Small intestine (tissue), 7 donors: ENCODE results near the gene TIMP4. TPM values are rescaled to one million over a fixed set of nuclear protein-coding genes. Genes with fewer than 3 reads are reported as not detected.

Source experiments
- DNase-seq, 2 donors: peaks; one replicate each; pipeline versions ENCODE4 v3.0.0 to v3.0.0-alpha.2; 2013
- FAIRE-seq: peaks from 2 replicates; lab custom pipeline; 2012; peaks lifted over from hg19 to GRCh38; lab: Jason Lieb, UNC
- H3K27ac ChIP-seq, 3 donors: one replicate each; pipeline ENCODE4 v1.5.1; 2013; ENCODE audit warnings: low read length in 2 of 3, mild to moderate bottlenecking in 2 of 3, control low read depth in 1 of 3, inconsistent platforms in 1 of 3, low read depth in 1 of 3, moderate library complexity in 1 of 3
- H3K27me3 ChIP-seq, 3 donors: one replicate each; pipeline ENCODE4 v1.6.1; 2013; ENCODE audit warnings: low read length in 3 of 3, inconsistent platforms in 1 of 3; ENCODE audit not compliant: control insufficient read depth in 3 of 3, insufficient read depth in 3 of 3
- H3K36me3 ChIP-seq, 3 donors: one replicate each; pipeline ENCODE4 v1.6.1; 2013; ENCODE audit warnings: low read length in 3 of 3, inconsistent platforms in 1 of 3, low read depth in 1 of 3, mild to moderate bottlenecking in 1 of 3, moderate library complexity in 1 of 3; ENCODE audit not compliant: control insufficient read depth in 3 of 3, insufficient read depth in 2 of 3
- H3K4me1 ChIP-seq, 3 donors: one replicate each; pipeline ENCODE4 v1.6.1; 2013; ENCODE audit warnings: low read length in 2 of 3, inconsistent platforms in 1 of 3, low read depth in 1 of 3, mild to moderate bottlenecking in 1 of 3, moderate library complexity in 1 of 3; ENCODE audit not compliant: control insufficient read depth in 3 of 3, insufficient read depth in 2 of 3
- H3K4me3 ChIP-seq, 3 donors: one replicate each; pipeline ENCODE4 v1.5.1; 2013; ENCODE audit warnings: low read length in 3 of 3, control low read depth in 1 of 3, inconsistent platforms in 1 of 3, low read depth in 1 of 3, mild to moderate bottlenecking in 1 of 3, moderate library complexity in 1 of 3
- H3K9me3 ChIP-seq, 2 donors: one replicate each; pipeline ENCODE4 v1.6.1; 2013; ENCODE audit warnings: low read depth in 1 of 2, low read length in 1 of 2; ENCODE audit not compliant: control insufficient read depth in 2 of 2, insufficient read depth in 1 of 2
- WGBS, 3 donors: extraction: QIAGEN DNeasy Blood & Tissue Kit; methylation state at CpG; one replicate each; pipeline ENCODE4 v1.1.7; 2013; 5-methylcytosine and 5-hydroxymethylcytosine counted together
- polyA plus RNA-seq, 4 donors: library from polyadenylated mRNA; stranded (reverse) in 3 of 4; unstranded in 1 of 4; fragments of 200-250 nt in 3 of 4; fragments of 120-200 nt in 1 of 4; gene quantifications; one replicate each; pipeline versions ENCODE4 v1.2.1 to v1.2.3, GENCODE V29; 2013
- donor health status: healthy with polysubstance abuse.
- donor health status: control.
- donor health status: control.
- donor health status: Bipolar disorder and iron deficiency.
- donor health status: healthy.

The TIMP4 gene
- polyA plus RNA-seq, 4 donors: 0.64 to 17.8 (median 2.3) TPM

- FAIRE-seq: no peak
- WGBS, 3 donors: 79 to 86% (median 84%) methylated on average over 2 of the region's 2 CpGs
Observed at GRCh38 chr3:12170207-12170606, 11.5 kb upstream of the TIMP4 start.

GRCh38 chr3:12165909-12166308 is 7.2 kb upstream of the TIMP4 start:
- Histone ChIP-seq H3K4me1 (no peaks in the 10 kb centered on the region), H3K9me3 (no peaks in the 10 kb centered on the region), H3K4me3 (no peak overlapping the region), H3K36me3 (no peaks in the 10 kb centered on the region), H3K27ac (no peak overlapping the region), H3K27me3 (peaks cover 0 to 3% (median 0%) of the 10 kb centered on the region in 3 donors)
- DNase-seq: no peak
- no peak for FAIRE-seq
- WGBS, 3 donors: 46 to 68% (median 58%) methylated on average over 4 of the region's 4 CpGs

More at GRCh38 chr3:12170207-12170606, 11.5 kb upstream of the TIMP4 start:
- DNase-seq: no peak
- H3K27ac ChIP-seq: no peak overlapping the region
- peaks cover 0 to 3% (median 0%) of the 10 kb centered on the region in 3 donors for H3K27me3 ChIP-seq
- H3K9me3 ChIP-seq: peaks cover 0 to 10% of the 10 kb centered on the region in 2 donors
- H3K36me3 ChIP-seq: no peaks in the 10 kb centered on the region
- no peak overlapping the region for H3K4me3 ChIP-seq
- no peaks in the 10 kb centered on the region for H3K4me1 ChIP-seq

- Histone ChIP-seq H3K36me3 (no peaks in the 10 kb centered on the region), H3K4me3 (peak overlapping the region in 1 of 3 donors; percentile 17), H3K4me1 (peaks cover 0 to 15% (median 2%) of the 10 kb centered on the region in 3 donors), H3K9me3 (no peaks in the 10 kb centered on the region), H3K27ac (peak overlapping the region in 2 of 3 donors; percentile 30 to 68), H3K27me3 (no peaks in the 10 kb centered on the region)
- 30 to 47% (median 36%) methylated on average over 4 of the region's 4 CpGs for whole genome bisulfite sequencing, 3 donors
- DNase-seq: peak in 1 of 2 donors; percentile 38
- no peak for FAIRE-seq
Observed at GRCh38 chr3:12159227-12159601, 502 bp upstream of the TIMP4 start.

- WGBS, 3 donors: 94 to 96% (median 95%) methylated on average over 1 of the region's 1 CpG
- no peak for DNase-seq
- Histone ChIP-seq H3K4me3 (no peak overlapping the region), H3K4me1 (peaks cover 0 to 15% (median 2%) of the 10 kb centered on the region in 3 donors), H3K9me3 (no peaks in the 10 kb centered on the region), H3K27ac (no peak overlapping the region), H3K36me3 (no peaks in the 10 kb centered on the region), H3K27me3 (no peaks in the 10 kb centered on the region)
- no peak for FAIRE-seq
Observed at GRCh38 chr3:12157026-12157425, 1.7 kb downstream of the TIMP4 start.

- H3K4me1 ChIP-seq: peaks cover 0 to 15% (median 2%) of the 10 kb centered on the region in 3 donors
- no peaks in the 10 kb centered on the region for H3K36me3 ChIP-seq
- no peak overlapping the region for H3K27ac ChIP-seq
- DNase-seq (peak; percentile 38 to 81), FAIRE-seq (no peak)
- WGBS, 3 donors: 66 to 91% (median 72%) methylated on average over 2 of the region's 2 CpGs
- H3K4me3 ChIP-seq: no peak overlapping the region
- no peaks in the 10 kb centered on the region for H3K9me3 ChIP-seq
- H3K27me3 ChIP-seq: no peaks in the 10 kb centered on the region
Observed at GRCh38 chr3:12155828-12156227, 2.9 kb downstream of the TIMP4 start.

GRCh38 chr3:12155264-12155663 is 3.4 kb downstream of the TIMP4 start:
- no peak for DNase-seq
- H3K27ac ChIP-seq: no peak overlapping the region

GRCh38 chr3:12154151-12154550 is 4.6 kb downstream of the TIMP4 start:
- Histone ChIP-seq H3K4me3 (no peak overlapping the region), H3K4me1 (peaks cover 0 to 12% (median under 1%) of the 10 kb centered on the region in 3 donors), H3K27ac (no peak overlapping the region), H3K27me3 (no peaks in the 10 kb centered on the region), H3K9me3 (no peaks in the 10 kb centered on the region), H3K36me3 (no peaks in the 10 kb centered on the region)
- DNase-seq (no peak), FAIRE-seq (no peak)
- WGBS, 3 donors: 70 to 83% (median 73%) methylated on average over 1 of the region's 1 CpG

More at GRCh38 chr3:12155264-12155663, 3.4 kb downstream of the TIMP4 start:
- no peaks in the 10 kb centered on the region for H3K9me3 ChIP-seq
- FAIRE-seq: no peak
- H3K4me3 ChIP-seq: no peak overlapping the region
- H3K36me3 ChIP-seq: no peaks in the 10 kb centered on the region
- no peaks in the 10 kb centered on the region for H3K27me3 ChIP-seq
- peaks cover 0 to 15% (median 2%) of the 10 kb centered on the region in 3 donors for H3K4me1 ChIP-seq

GRCh38 chr3:12150112-12150511 is 8.6 kb downstream of the TIMP4 start:
- Histone ChIP-seq H3K36me3 (no peaks in the 10 kb centered on the region), H3K4me3 (no peak overlapping the region), H3K4me1 (peaks cover 0 to 3% (median 3%) of the 10 kb centered on the region in 3 donors), H3K27ac (no peak overlapping the region), H3K9me3 (no peaks in the 10 kb centered on the region), H3K27me3 (no peaks in the 10 kb centered on the region)
- DNase-seq: no peak
- 45 to 73% (median 53%) methylated on average over 2 of the region's 2 CpGs for WGBS, 3 donors
- no peak for FAIRE-seq

- Histone ChIP-seq H3K9me3 (no peaks in the 10 kb centered on the region), H3K4me1 (peaks cover 0 to 3% (median 3%) of the 10 kb centered on the region in 3 donors), H3K27me3 (no peaks in the 10 kb centered on the region), H3K4me3 (no peak overlapping the region), H3K36me3 (no peaks in the 10 kb centered on the region), H3K27ac (peak overlapping the region in 1 of 3 donors; percentile 4)
- no peak for FAIRE-seq
- 5 to 51% (median 29%) methylated on average over 4 of the region's 4 CpGs for WGBS, 3 donors
- no peak for DNase-seq
Observed at GRCh38 chr3:12149029-12149428, 9.7 kb downstream of the TIMP4 start.
